SU-DHL-6 (cell line): ENCODE data around the gene KIF16B.

ENCODE experiments used
- H2AFZ ChIP-seq: fragments of 200-600 bp; sonication (generic); 2 replicates; pipeline ENCODE4 v1.6.1; 2014; ENCODE audit warnings: low read depth, mild to moderate bottlenecking, moderate library complexity, mixed read lengths, antibody characterized with exemption, low read length; ENCODE audit not compliant: severe bottlenecking
- H3F3A ChIP-seq: fragments of 200-600 bp; shearing (Covaris generic); 2 replicates; pipeline ENCODE4 v1.6.0; 2016; ENCODE audit warnings: antibody characterized with exemption, mild to moderate bottlenecking; ENCODE audit not compliant: insufficient read depth
- H3K27ac ChIP-seq: fragments of 200-600 bp; sonication (generic); 2 replicates; pipeline ENCODE4 v1.5.1; 2016; ENCODE audit warnings: low read depth, mild to moderate bottlenecking, low read length, moderate library complexity, mixed read lengths
- H3K27me3 ChIP-seq: fragments of 200-600 bp; sonication (generic), shearing (Covaris generic); 2 replicates; pipeline ENCODE4 v1.6.0; 2014; ENCODE audit warnings: mild to moderate bottlenecking, low read length
- H3K36me3 ChIP-seq: fragments of 200-600 bp; sonication (generic); 2 replicates; pipeline ENCODE4 v1.6.1; 2014; ENCODE audit warnings: mild to moderate bottlenecking, low read length, mixed read lengths
- H3K4me2 ChIP-seq: fragments of 300-600, 200-600 bp; shearing (Covaris generic), sonication (generic); 2 replicates; pipeline ENCODE4 v1.6.0; 2014; ENCODE audit warnings: low read length, low read depth, mild to moderate bottlenecking; ENCODE audit not compliant: poor library complexity, severe bottlenecking
- H3K4me3 ChIP-seq: fragments of 200-600 bp; sonication (generic); 2 replicates; pipeline ENCODE4 v1.5.1; 2014; ENCODE audit warnings: antibody characterized with exemption, low read length, mild to moderate bottlenecking, mixed read lengths; ENCODE audit not compliant: insufficient read depth, poor library complexity, severe bottlenecking
- H3K79me2 ChIP-seq: fragments of 200-600 bp; sonication (generic); 2 replicates; pipeline ENCODE4 v1.6.1; 2014; ENCODE audit warnings: mild to moderate bottlenecking, low read length, moderate library complexity; ENCODE audit not compliant: insufficient read depth
- H3K9ac ChIP-seq: fragments of 200-600 bp; sonication (generic); 2 replicates; pipeline ENCODE4 v1.7.0; 2014; ENCODE audit warnings: mild to moderate bottlenecking, low read length
- H3K9me2 ChIP-seq: fragments of 200-600 bp; sonication (generic); replicated peaks from 2 replicates; pipeline ENCODE4 v1.6.1; 2014; ENCODE audit warnings: low read length; ENCODE audit not compliant: insufficient read depth
- H3K9me3 ChIP-seq: fragments of 200-600 bp; sonication (generic); 2 replicates; pipeline ENCODE4 v1.6.1; 2014; ENCODE audit warnings: low read length, mixed read lengths; ENCODE audit not compliant: insufficient read depth
- H4K20me1 ChIP-seq: fragments of 200-600 bp; sonication (generic); 2 replicates; pipeline ENCODE4 v1.6.1; 2014; ENCODE audit warnings: low read depth, mild to moderate bottlenecking, antibody characterized with exemption, low read length, moderate library complexity, mixed read lengths
- EZH2phosphoT487 ChIP-seq: fragments of 200-600 bp; sonication (generic), shearing (Covaris generic); conservative IDR thresholded peaks from 2 replicates; pipeline ENCODE4 v1.6.1; 2018; ENCODE audit warnings: mild to moderate bottlenecking, antibody characterized with exemption, low read length, moderate library complexity, mixed read lengths
- TF ChIP-seq, protein P1 (sequence below): fragments of 200-600 bp; sonication (generic); IDR thresholded peaks from one replicate; pipeline ENCODE4 v1.5.1; 2017; ENCODE audit warnings: antibody characterized with exemption, mild to moderate bottlenecking, low read length, moderate library complexity; ENCODE audit not compliant: insufficient read depth, poor library complexity, severe bottlenecking

The KIF16B gene

DNA sequence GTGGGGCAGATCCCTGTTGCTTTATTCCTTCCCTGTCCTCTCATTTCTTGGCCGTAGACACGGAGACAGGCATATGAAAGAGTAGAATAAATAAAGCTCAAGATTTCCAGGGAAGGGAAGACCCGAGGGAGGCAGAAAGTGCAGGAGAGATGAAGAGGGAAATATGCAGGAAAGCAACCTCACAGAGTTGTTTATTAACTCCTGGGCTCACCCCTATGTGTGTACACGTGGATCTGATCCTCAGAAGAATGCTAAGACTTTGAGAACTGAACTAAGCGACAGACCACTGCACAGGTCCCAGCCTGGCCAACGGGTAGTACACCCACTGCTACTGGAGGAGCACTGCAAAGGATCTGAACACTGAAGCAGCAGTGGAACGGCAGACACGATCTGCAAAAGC, 156.2 kb downstream of the KIF16B start:
- no peaks in the 10 kb centered on the region for H3F3A ChIP-seq

GRCh38 chr20:16415071-16416053, 157.9 kb downstream of the KIF16B start:
- no peaks in the 10 kb centered on the region for H3K9me3 ChIP-seq
- no peaks in the 10 kb centered on the region for H3F3A ChIP-seq
- no peak for TF ChIP-seq EZH2phosphoT487
- TF ChIP-seq, protein P1, sequence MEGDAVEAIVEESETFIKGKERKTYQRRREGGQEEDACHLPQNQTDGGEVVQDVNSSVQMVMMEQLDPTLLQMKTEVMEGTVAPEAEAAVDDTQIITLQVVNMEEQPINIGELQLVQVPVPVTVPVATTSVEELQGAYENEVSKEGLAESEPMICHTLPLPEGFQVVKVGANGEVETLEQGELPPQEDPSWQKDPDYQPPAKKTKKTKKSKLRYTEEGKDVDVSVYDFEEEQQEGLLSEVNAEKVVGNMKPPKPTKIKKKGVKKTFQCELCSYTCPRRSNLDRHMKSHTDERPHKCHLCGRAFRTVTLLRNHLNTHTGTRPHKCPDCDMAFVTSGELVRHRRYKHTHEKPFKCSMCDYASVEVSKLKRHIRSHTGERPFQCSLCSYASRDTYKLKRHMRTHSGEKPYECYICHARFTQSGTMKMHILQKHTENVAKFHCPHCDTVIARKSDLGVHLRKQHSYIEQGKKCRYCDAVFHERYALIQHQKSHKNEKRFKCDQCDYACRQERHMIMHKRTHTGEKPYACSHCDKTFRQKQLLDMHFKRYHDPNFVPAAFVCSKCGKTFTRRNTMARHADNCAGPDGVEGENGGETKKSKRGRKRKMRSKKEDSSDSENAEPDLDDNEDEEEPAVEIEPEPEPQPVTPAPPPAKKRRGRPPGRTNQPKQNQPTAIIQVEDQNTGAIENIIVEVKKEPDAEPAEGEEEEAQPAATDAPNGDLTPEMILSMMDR = no peak
- no peaks in the 10 kb centered on the region for H3K27me3 ChIP-seq
- H3K27ac ChIP-seq = no peak overlapping the region
- H3K4me2 ChIP-seq = no peak overlapping the region
- H2AFZ ChIP-seq = no peak overlapping the region
- no peaks in the 10 kb centered on the region for H4K20me1 ChIP-seq
- no peak overlapping the region for H3K9ac ChIP-seq
- H3K79me2 ChIP-seq = no peaks in the 10 kb centered on the region
- H3K36me3 ChIP-seq = 0 out of 2 replicates have a peak, but pooled peaks cover 2% of the 10 kb centered on the region
- no peaks in the 10 kb centered on the region for H3K9me2 ChIP-seq
- no peak overlapping the region for H3K4me3 ChIP-seq

More for the DNA sequence above, 156.2 kb downstream of the KIF16B start:
- Histone ChIP-seq H4K20me1 (no peaks in the 10 kb centered on the region), H3K9me3 (no peaks in the 10 kb centered on the region), H3K9ac (no peak overlapping the region), H3K27me3 (no peaks in the 10 kb centered on the region), H3K4me2 (no peak overlapping the region), H3K27ac (no peak overlapping the region), H3K4me3 (no peak overlapping the region), H3K9me2 (no peaks in the 10 kb centered on the region), H3K36me3 (peaks cover 4% of the 10 kb centered on the region; the same call in 1 of the 2 replicates), H3K79me2 (no peaks in the 10 kb centered on the region), H2AFZ (no peak overlapping the region)
- TF ChIP-seq EZH2phosphoT487 = no peak
- TF ChIP-seq, protein P1 = no peak

GRCh38 chr20:16412906-16413305, 160.3 kb downstream of the KIF16B start:
- H3K9me2 ChIP-seq = no peaks in the 10 kb centered on the region
- H3K9ac ChIP-seq = no peak overlapping the region
- no peaks in the 10 kb centered on the region for H3K27me3 ChIP-seq
- H3K27ac ChIP-seq = no peak overlapping the region
- no peak overlapping the region for H2AFZ ChIP-seq
- no peaks in the 10 kb centered on the region for H3F3A ChIP-seq
- H3K4me3 ChIP-seq = no peak overlapping the region
- H3K9me3 ChIP-seq = no peaks in the 10 kb centered on the region
- H3K4me2 ChIP-seq = no peak overlapping the region
- H3K36me3 ChIP-seq = no peaks in the 10 kb centered on the region
- H4K20me1 ChIP-seq = no peaks in the 10 kb centered on the region
- H3K79me2 ChIP-seq = no peaks in the 10 kb centered on the region
- TF ChIP-seq, protein P1 = no peak
- no peak for TF ChIP-seq EZH2phosphoT487
